Measurements from ENCODE around the gene CD101.

The CD101 gene

DNA sequence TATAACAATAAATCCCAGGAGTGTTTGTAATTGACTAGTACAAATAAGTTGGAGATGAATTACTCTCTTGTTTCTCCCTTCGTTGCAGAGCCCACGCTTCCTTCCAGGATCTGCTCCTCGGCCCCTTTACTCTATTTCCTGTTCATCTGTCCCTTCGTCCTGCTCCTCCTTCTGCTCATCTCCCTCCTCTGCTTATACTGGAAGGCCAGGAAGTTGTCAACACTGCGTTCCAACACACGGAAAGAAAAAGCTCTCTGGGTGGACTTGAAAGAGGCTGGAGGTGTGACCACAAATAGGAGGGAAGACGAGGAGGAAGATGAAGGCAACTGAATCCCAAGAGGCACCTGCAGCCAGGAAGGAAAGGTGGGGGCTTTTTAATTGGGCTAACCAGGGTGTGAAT is 32.2 kb downstream of the CD101 start:
- no peak overlapping the region for H3K4me3 Mint-ChIP-seq
- ATAC-seq (replicated peaks) (no peak), DNase-seq (no peak)
- H3K4me1 Mint-ChIP-seq (ENCODE audit: low read depth in 2 of 2) = peaks cover 0 to 4% of the 10 kb centered on the region in 2 donors
- no peaks in the 10 kb centered on the region for H3K9me3 Mint-ChIP-seq
- no peaks in the 10 kb centered on the region for H3K27me3 Mint-ChIP-seq
- no peaks in the 10 kb centered on the region for H3K36me3 Mint-ChIP-seq (ENCODE audit: insufficient read depth)
- H3K27ac Mint-ChIP-seq = no peak overlapping the region

- no peaks in the 10 kb centered on the region for H3K36me3 Mint-ChIP-seq (ENCODE audit: insufficient read depth)
- no peak overlapping the region for H3K27ac Mint-ChIP-seq
- no peak for ATAC-seq (replicated peaks)
- H3K4me1 Mint-ChIP-seq (ENCODE audit: low read depth in 2 of 2) = peaks cover 0 to 4% of the 10 kb centered on the region in 2 donors
- no peak overlapping the region for H3K4me3 Mint-ChIP-seq
- DNase-seq = no peak
- no peaks in the 10 kb centered on the region for H3K27me3 Mint-ChIP-seq
- H3K9me3 Mint-ChIP-seq = no peaks in the 10 kb centered on the region
Measured at GRCh38 chr1:117034791-117035290, 33.3 kb downstream of the CD101 start.

DNA sequence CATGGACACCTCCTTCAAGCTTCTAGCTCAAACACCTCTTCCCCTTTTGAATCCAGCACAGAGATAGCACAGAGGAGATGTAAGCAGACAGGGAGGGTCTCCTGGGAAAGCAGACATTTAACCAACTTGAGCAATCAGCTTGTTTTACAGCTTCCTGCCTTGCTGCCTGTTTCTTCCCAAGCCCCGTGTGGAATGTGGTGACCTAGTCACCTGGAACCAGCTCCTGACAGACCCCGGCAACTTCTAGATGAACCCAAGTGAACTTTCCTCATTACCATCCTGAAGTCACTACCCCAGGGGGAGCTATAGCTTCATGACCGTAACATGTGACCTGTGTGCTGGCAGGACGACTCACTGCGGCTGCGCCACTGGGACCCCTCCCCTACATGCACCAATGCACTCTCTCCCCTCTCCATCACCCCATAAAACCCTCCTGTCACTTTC is 34.5 kb downstream of the CD101 start:
- no peak for ATAC-seq (replicated peaks)
- Mint-ChIP-seq H3K4me3 (no peak overlapping the region), H3K36me3 (ENCODE audit: insufficient read depth) (no peaks in the 10 kb centered on the region), H3K9me3 (no peaks in the 10 kb centered on the region), H3K27me3 (no peaks in the 10 kb centered on the region), H3K27ac (no peak overlapping the region), H3K4me1 (ENCODE audit: low read depth in 2 of 2) (no peaks in the 10 kb centered on the region)
- no peak for DNase-seq

DNA sequence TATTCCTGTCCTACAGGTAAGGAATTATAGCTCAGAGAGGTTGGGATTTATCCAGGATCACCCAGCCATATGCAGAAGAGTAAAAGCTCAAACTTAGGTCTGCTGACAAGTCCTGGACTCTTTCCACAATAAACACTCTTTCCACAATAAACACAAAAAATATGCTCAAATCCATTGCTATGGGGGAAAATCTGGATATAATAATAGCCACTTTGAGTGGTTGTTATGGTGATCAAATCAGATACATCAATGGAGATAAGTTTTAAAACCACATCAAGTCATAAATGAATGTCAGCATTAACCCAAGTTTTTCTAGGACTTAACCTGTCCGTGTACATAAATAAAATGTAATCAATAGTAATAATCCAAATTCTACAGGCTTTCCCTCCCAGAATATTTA is 36.2 kb downstream of the CD101 start:
- DNase-seq (no peak), ATAC-seq (replicated peaks) (no peak)
- no peaks in the 10 kb centered on the region for H3K4me1 Mint-ChIP-seq (ENCODE audit: low read depth in 2 of 2)
- H3K36me3 Mint-ChIP-seq (ENCODE audit: insufficient read depth) = no peaks in the 10 kb centered on the region
- H3K4me3 Mint-ChIP-seq = no peak overlapping the region
- no peak overlapping the region for H3K27ac Mint-ChIP-seq
- no peaks in the 10 kb centered on the region for H3K27me3 Mint-ChIP-seq
- peaks cover 0 to 2% of the 10 kb centered on the region in 2 donors for H3K9me3 Mint-ChIP-seq

GRCh38 chr1:117038236-117038635 is 36.7 kb downstream of the CD101 start:
- H3K9me3 Mint-ChIP-seq = peaks cover 0 to 2% of the 10 kb centered on the region in 2 donors
- no peak overlapping the region for H3K27ac Mint-ChIP-seq
- no peak overlapping the region for H3K4me3 Mint-ChIP-seq
- no peaks in the 10 kb centered on the region for H3K27me3 Mint-ChIP-seq
- no peaks in the 10 kb centered on the region for H3K4me1 Mint-ChIP-seq (ENCODE audit: low read depth in 2 of 2)
- ATAC-seq (replicated peaks) (no peak), DNase-seq (no peak)
- no peaks in the 10 kb centered on the region for H3K36me3 Mint-ChIP-seq (ENCODE audit: insufficient read depth)

DNA sequence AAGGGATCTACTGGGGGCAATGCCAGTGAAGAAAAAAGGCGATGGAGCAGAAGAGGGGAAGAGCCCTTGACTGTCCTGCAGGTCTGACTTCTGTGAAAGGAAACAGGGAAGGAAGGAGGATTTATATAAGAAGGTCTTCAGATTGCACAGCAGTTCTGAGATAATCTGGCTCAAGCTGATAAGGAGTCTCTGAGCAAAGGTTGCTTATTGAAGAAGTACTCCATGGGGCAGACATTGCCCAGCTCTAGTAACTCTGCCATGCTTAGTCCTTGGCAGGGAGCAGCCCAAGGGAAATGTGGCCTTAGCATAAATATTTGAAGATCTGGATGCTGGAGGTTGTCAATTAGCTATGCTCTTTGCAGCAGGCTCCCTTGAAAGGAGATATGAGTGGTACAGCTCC is 42.7 kb downstream of the CD101 start:
- Mint-ChIP-seq H3K4me3 (no peak overlapping the region), H3K4me1 (ENCODE audit: low read depth in 2 of 2) (no peaks in the 10 kb centered on the region), H3K27me3 (no peaks in the 10 kb centered on the region), H3K27ac (no peak overlapping the region), H3K9me3 (peaks cover 0 to 2% of the 10 kb centered on the region in 2 donors), H3K36me3 (ENCODE audit: insufficient read depth) (no peaks in the 10 kb centered on the region)
- ATAC-seq (replicated peaks) (no peak), DNase-seq (no peak)

DNA sequence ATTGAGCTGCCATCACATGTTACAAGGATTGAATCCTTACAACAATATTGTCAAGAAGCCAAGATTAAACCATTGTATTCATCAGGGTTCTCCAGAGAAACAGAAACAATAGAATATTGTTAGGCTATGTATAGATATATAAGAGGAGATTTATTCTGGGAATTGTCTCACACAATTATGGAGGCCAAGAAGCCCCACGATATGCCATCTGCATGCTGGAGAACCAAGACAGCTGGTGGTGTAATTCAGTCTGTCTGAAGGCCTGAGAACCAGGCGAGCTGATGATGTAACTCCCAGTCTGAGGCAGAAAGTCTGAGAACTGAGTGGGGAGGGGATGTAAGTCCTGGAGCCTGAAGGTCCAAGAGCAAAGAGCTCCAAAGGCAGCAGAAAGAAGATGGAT is 44.1 kb downstream of the CD101 start:
- Mint-ChIP-seq H3K9me3 (peaks cover 0 to 2% of the 10 kb centered on the region in 2 donors), H3K36me3 (ENCODE audit: insufficient read depth) (no peaks in the 10 kb centered on the region), H3K27me3 (no peaks in the 10 kb centered on the region), H3K4me3 (no peak overlapping the region), H3K4me1 (ENCODE audit: low read depth in 2 of 2) (no peaks in the 10 kb centered on the region), H3K27ac (peak overlapping the region in 1 of 2 donors; percentile 4)
- no peak for ATAC-seq (replicated peaks)
- no peak for DNase-seq

GRCh38 chr1:117046781-117047180 is 45.2 kb downstream of the CD101 start:
- Mint-ChIP-seq H3K27me3 (no peaks in the 10 kb centered on the region), H3K9me3 (no peaks in the 10 kb centered on the region), H3K36me3 (ENCODE audit: insufficient read depth) (no peaks in the 10 kb centered on the region), H3K27ac (no peak overlapping the region), H3K4me3 (no peak overlapping the region), H3K4me1 (ENCODE audit: low read depth in 2 of 2) (peaks cover 8% of the 10 kb centered on the region in 2 donors)
- DNase-seq = no peak
- ATAC-seq (replicated peaks) = no peak

GRCh38 chr1:117047271-117047670 is 45.7 kb downstream of the CD101 start:
- Mint-ChIP-seq H3K4me3 (no peak overlapping the region), H3K27me3 (no peaks in the 10 kb centered on the region), H3K4me1 (ENCODE audit: low read depth in 2 of 2) (peaks cover 12 to 13% of the 10 kb centered on the region in 2 donors), H3K27ac (no peak overlapping the region), H3K36me3 (ENCODE audit: insufficient read depth) (no peaks in the 10 kb centered on the region), H3K9me3 (no peaks in the 10 kb centered on the region)
- DNase-seq = no peak
- ATAC-seq (replicated peaks) = no peak

- Mint-ChIP-seq H3K36me3 (ENCODE audit: insufficient read depth) (no peaks in the 10 kb centered on the region), H3K27ac (peak overlapping the region in 1 of 2 donors; percentile 9), H3K4me3 (no peak overlapping the region), H3K4me1 (ENCODE audit: low read depth in 2 of 2) (peaks cover 13 to 16% of the 10 kb centered on the region in 2 donors), H3K9me3 (no peaks in the 10 kb centered on the region), H3K27me3 (no peaks in the 10 kb centered on the region)
- DNase-seq = no peak
- no peak for ATAC-seq (replicated peaks)
Measured at GRCh38 chr1:117049857-117050256, 48.3 kb downstream of the CD101 start.

DNA sequence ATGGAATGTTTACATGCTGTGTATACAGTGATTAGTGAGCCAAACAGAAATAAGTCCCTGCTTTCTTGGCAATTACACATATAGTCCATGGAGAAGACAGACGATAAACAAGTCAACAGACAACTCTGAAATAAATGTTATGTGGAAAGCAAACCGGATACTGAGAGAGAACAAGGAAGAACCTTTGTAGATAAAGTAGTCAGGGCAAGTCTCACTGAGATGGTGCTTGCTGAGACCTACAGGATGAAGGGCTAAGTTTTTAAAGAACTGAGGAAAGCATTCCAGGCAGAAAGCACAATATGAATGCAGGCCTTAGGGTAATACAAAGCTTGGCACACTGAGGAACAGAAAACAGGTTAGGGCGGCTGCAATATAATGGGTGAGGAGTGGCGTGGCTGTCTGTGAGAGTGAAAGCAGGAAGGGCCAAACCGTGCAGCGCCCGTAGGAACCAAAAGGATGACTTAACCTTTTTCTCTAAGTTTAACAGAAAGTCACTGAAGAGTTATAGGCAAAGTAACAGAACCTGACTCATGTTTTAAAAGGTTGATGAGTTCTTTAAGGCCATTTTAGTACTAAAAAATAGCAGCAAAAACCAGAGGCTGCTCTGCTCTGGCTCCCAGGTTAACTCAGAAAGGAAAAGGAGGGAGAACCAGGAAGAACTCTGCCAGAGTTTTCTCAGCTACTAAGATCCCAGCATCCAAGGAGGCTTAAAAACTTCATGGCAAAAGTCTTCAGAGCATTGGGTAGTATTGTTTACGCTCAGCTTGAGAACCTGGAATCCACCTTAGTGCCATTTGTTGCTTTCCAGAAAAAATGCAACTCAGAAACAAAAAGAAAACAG is 49.9 kb downstream of the CD101 start:
- ATAC-seq (replicated peaks) = peak; percentile 72
- H3K4me1 Mint-ChIP-seq (ENCODE audit: low read depth in 2 of 2) = peaks cover 13 to 16% of the 10 kb centered on the region in 2 donors
- DNase-seq = no peak

DNA sequence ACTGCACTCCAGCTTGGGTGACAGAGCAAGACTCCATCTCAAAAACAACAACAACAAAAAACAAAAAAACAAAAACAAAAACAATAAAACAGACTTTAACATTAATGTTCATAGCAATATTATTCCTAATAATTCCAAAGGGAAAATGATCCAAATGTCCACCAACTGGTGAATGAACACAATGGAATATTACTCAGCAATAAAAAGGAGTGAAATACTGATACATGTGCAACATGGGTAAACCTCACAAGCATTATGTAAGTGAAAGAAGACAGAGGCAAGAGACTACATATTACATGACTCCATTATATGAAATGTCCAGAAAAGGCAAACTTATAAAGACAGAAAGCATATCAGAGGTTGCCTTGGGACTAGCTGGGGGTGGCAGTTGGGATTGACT is 52.5 kb downstream of the CD101 start:
- no peak for DNase-seq
- no peak for ATAC-seq (replicated peaks)
- no peaks in the 10 kb centered on the region for H3K27me3 Mint-ChIP-seq
- no peaks in the 10 kb centered on the region for H3K36me3 Mint-ChIP-seq (ENCODE audit: insufficient read depth)
- peaks cover 16 to 21% of the 10 kb centered on the region in 2 donors for H3K4me1 Mint-ChIP-seq (ENCODE audit: low read depth in 2 of 2)
- H3K9me3 Mint-ChIP-seq = no peaks in the 10 kb centered on the region
- no peak overlapping the region for H3K4me3 Mint-ChIP-seq
- peak overlapping the region in 1 of 2 donors; percentile 20 for H3K27ac Mint-ChIP-seq

More for the DNA sequence above, 49.9 kb downstream of the CD101 start:
- H3K9me3 Mint-ChIP-seq = no peaks in the 10 kb centered on the region
- peak overlapping the region; percentile 65 to 68 for H3K4me3 Mint-ChIP-seq
- no peaks in the 10 kb centered on the region for H3K27me3 Mint-ChIP-seq
- no peaks in the 10 kb centered on the region for H3K36me3 Mint-ChIP-seq (ENCODE audit: insufficient read depth)
- H3K27ac Mint-ChIP-seq = peak overlapping the region; percentile 65 to 91

DNA sequence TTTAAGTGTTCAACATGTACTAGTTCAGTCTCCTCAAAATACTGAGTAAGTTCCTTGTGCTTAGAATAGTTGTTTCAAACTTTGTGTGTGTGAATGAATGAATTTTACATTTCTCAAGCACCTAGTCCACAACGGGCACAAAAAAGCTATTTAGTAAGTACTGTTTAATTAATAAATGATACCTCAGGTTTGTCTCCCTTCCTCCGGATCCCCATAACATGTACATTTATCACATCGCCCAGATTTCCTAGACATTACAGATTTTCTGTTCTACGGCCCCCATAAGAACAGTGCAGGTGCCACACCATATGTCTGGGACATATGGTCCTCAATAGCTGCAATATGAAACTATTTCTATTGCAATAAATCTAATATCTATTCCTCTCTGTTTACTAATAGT is 57.2 kb downstream of the CD101 start:
- Mint-ChIP-seq H3K36me3 (ENCODE audit: insufficient read depth) (peaks cover 6% of the 10 kb centered on the region), H3K27me3 (no peaks in the 10 kb centered on the region), H3K27ac (no peak overlapping the region), H3K4me1 (ENCODE audit: low read depth in 2 of 2) (peaks cover 13 to 27% of the 10 kb centered on the region in 2 donors), H3K4me3 (no peak overlapping the region), H3K9me3 (no peaks in the 10 kb centered on the region)
- DNase-seq = no peak
- no peak for ATAC-seq (replicated peaks)

GRCh38 chr1:117059334-117059677 is 57.7 kb downstream of the CD101 start:
- ATAC-seq (replicated peaks) (peak; percentile 47), DNase-seq (peak; percentile 50 to 65 (median 53))
- H3K36me3 Mint-ChIP-seq (ENCODE audit: insufficient read depth) = peaks cover 6% of the 10 kb centered on the region
- H3K27me3 Mint-ChIP-seq = no peaks in the 10 kb centered on the region
- peaks cover 13 to 27% of the 10 kb centered on the region in 2 donors for H3K4me1 Mint-ChIP-seq (ENCODE audit: low read depth in 2 of 2)
- H3K9me3 Mint-ChIP-seq = no peaks in the 10 kb centered on the region
- no peak overlapping the region for H3K27ac Mint-ChIP-seq
- no peak overlapping the region for H3K4me3 Mint-ChIP-seq

All from effector memory CD8-positive, alpha-beta T cell (primary cell).